Kidney (tissue), 14 donors: ENCODE data around the gene CYP11A1. TPM values are rescaled to one million over a fixed set of nuclear protein-coding genes. Genes with fewer than 3 reads are reported as not detected.

Source experiments
- DNase-seq, 5 donors: peaks; one replicate each; pipeline ENCODE4 v3.0.0-alpha.2; 2013 to 2020
- FAIRE-seq: peaks from 2 replicates; lab custom pipeline; 2012; peaks lifted over from hg19 to GRCh38; lab: Jason Lieb, UNC
- H3K27ac ChIP-seq, 2 donors: one replicate each; pipeline ENCODE4 v1.7.0; 2013; ENCODE audit warnings: low read depth in 2 of 2, low read length in 2 of 2, inconsistent platforms in 1 of 2
- H3K27me3 ChIP-seq: one replicate; pipeline ENCODE4 v1.7.1; 2013; ENCODE audit warnings: low read length, inconsistent platforms; ENCODE audit not compliant: control insufficient read depth, insufficient read depth
- H3K36me3 ChIP-seq, 3 donors: one replicate each; pipeline versions ENCODE4 v1.7.0 to v1.7.1; 2013; ENCODE audit warnings: low read length in 3 of 3, control low read depth in 1 of 3, inconsistent platforms in 1 of 3; ENCODE audit not compliant: insufficient read depth in 3 of 3, control insufficient read depth in 2 of 3
- H3K4me1 ChIP-seq, 3 donors: one replicate each; pipeline versions ENCODE4 v1.7.0 to v1.7.1; 2013; ENCODE audit warnings: low read length in 3 of 3, inconsistent platforms in 1 of 3, low read depth in 1 of 3; ENCODE audit not compliant: control insufficient read depth in 2 of 3, insufficient read depth in 2 of 3
- H3K4me3 ChIP-seq, 3 donors: one replicate each; pipeline versions ENCODE4 v1.7.0 to v1.8.1; 2013; ENCODE audit warnings: low read length in 3 of 3, control low read depth in 1 of 3, inconsistent platforms in 1 of 3
- H3K9ac ChIP-seq, 3 donors: one replicate each; pipeline versions ENCODE4 v1.7.0 to v1.7.1; 2013; ENCODE audit warnings: low read length in 3 of 3, control low read depth in 1 of 3, inconsistent platforms in 1 of 3
- H3K9me3 ChIP-seq, 3 donors: one replicate each; pipeline versions ENCODE4 v1.7.0 to v1.7.1; 2013; ENCODE audit warnings: low read length in 3 of 3, control low read depth in 1 of 3, inconsistent platforms in 1 of 3; ENCODE audit not compliant: control insufficient read depth in 2 of 3, insufficient read depth in 1 of 3
- CTCF ChIP-seq: IDR thresholded peaks from 3 replicates; pipeline ENCODE4 v1.5.1; 2012; ENCODE audit warnings: mild to moderate bottlenecking, moderate library complexity, borderline replicate concordance; ENCODE audit not compliant: insufficient read depth; ENCODE audit errors: extremely low read depth
- intact Hi-C: fragments of 100-400 bp; cut with DNase I; formaldehyde crosslinking; loops from one replicate; pipeline ENCODE4 v1.11.1; 2022
- polyA plus RNA-seq: library from polyadenylated mRNA; stranded (reverse); fragments of 350-450 nt; fragmentation: Illumina TruSeq; extraction: RNeasy Lipid Tissue Mini Kit (QIAGEN cat#74804); gene quantifications from one replicate; pipeline ENCODE4 v1.2.3, GENCODE V29; 2014; ENCODE audit warnings: low read depth, low replicate concordance; ENCODE audit not compliant: insufficient read depth
- total RNA-seq: library from RNA; stranded (reverse); fragmentation: NEBNext Ultra II Directional; extraction: Animal tissue kit (Norgen Biotek cat#: 25700); gene quantifications from one replicate; pipeline ENCODE4 v1.2.1, GENCODE V29; 2021
- donor health status: control.
- donor health status: control.
- donor health status: control.
- donor health status: control.
- donor health status: control.
- donor health status: DM: yes; HTN: yes; CAD: no.
- donor health status: Normal renal cell carcinoma (clear cell type).

The CYP11A1 gene
- total and polyA plus RNA-seq, 2 donors from 2014 or later, result 0.13 to 2.7 TPM

- Histone ChIP-seq H3K27ac (no peak overlapping the region), H3K9me3 (no peaks in the 10 kb centered on the region), H3K36me3 (no peaks in the 10 kb centered on the region), H3K27me3 (no peaks in the 10 kb centered on the region), H3K4me3 (no peak overlapping the region), H3K4me1 (no peaks in the 10 kb centered on the region), H3K9ac (no peak overlapping the region)
- FAIRE-seq (no peak), DNase-seq (no peak)
- no peak for TF ChIP-seq CTCF
- intact Hi-C loops, result no loop called here
These were observed 23.7 kb downstream of the CYP11A1 start for GRCh38 chr15:74343797-74344127.

DNA sequence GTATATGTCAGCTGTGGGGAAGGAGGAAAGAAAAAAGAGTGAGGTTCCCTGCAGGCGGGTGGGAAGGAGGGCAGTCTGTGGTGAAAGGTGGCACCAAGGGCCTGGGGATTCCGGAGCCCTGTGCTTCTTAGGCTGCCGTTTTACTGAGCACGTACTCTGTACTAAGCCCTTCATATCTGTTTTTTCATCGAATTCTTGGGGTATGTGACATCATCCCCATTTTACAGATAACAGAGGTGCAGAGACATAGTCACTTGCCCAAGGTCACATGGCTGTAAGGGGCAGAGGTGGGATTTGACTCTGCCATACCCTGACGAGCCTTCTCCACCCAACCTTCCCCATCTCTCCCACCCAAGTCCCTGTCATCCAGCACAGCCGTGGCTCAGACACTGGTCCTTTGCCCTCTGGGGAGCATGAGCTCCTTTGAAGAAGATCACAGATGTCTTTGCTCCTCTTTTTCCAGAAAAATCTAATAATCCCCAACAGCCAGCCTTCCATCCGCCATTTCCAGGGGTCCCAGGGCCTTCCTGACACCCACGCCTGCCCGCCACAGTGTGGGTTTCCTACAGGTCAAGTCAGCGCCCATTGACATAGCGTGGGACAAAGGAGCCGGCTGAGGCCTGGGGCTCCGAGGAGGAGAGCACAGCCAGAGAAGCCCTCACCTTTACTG, 24.2 kb downstream of the CYP11A1 start:
- no peaks in the 10 kb centered on the region for H3K4me1 ChIP-seq
- H3K9me3 ChIP-seq, result no peaks in the 10 kb centered on the region
- H3K27me3 ChIP-seq, result no peaks in the 10 kb centered on the region
- intact Hi-C loops, result no loop called here
- H3K27ac ChIP-seq, result no peak overlapping the region
- no peaks in the 10 kb centered on the region for H3K36me3 ChIP-seq
- no peak for FAIRE-seq
- H3K9ac ChIP-seq, result no peak overlapping the region
- H3K4me3 ChIP-seq, result no peak overlapping the region
- TF ChIP-seq CTCF, result no peak
- peak in 1 of 5 donors; percentile 29 for DNase-seq

DNA sequence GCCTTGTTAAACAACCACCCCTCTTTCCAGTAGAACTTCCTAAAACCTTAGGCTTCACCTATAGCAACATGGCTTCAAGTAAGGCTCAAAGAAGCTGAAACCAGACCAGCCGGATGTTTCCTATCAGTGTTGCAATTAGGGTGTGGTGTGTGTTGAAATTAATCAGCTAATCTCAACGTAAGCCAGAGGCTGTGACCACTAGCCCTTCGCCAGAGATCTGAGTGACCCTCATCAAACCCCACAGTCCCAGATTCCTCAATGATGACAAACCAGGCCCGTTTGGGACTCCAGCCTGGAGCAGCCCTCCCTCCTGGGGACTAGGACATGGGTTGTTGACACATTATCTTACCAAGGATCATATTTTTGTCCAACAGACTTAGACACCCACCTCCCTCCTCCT, 27.3 kb downstream of the CYP11A1 start:
- intact Hi-C loops, result no loop called here
- H3K9ac ChIP-seq, result no peak overlapping the region
- no peaks in the 10 kb centered on the region for H3K36me3 ChIP-seq
- H3K4me3 ChIP-seq, result no peak overlapping the region
- H3K4me1 ChIP-seq, result no peaks in the 10 kb centered on the region
- TF ChIP-seq CTCF, result no peak
- H3K27me3 ChIP-seq, result no peaks in the 10 kb centered on the region
- FAIRE-seq, result no peak
- H3K9me3 ChIP-seq, result no peaks in the 10 kb centered on the region
- DNase-seq, result peak in 1 of 5 donors; percentile 30
- no peak overlapping the region for H3K27ac ChIP-seq

DNA sequence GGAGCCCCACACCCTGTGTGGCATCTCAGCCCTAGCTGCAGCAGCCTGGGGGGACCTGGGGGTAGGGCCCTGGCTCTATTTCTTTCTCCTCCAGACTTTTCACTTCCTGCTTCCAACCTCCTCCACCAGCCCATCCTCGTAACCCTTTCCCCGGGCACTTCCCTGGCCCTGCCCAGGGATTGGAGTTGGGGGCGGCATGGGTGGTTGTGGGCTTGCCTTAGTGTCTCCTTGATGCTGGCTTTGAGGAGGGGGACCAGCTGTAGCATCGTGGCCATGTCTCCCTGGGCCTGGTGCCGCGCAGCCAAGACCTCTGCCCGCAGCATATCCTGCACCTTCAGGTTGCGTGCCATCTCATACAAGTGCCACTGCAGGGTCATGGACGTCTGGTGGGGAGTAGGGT, 28.1 kb downstream of the CYP11A1 start:
- TF ChIP-seq CTCF, result no peak
- Histone ChIP-seq H3K4me1 (no peaks in the 10 kb centered on the region), H3K27me3 (no peaks in the 10 kb centered on the region), H3K27ac (no peak overlapping the region), H3K9ac (no peak overlapping the region), H3K36me3 (no peaks in the 10 kb centered on the region), H3K9me3 (no peaks in the 10 kb centered on the region), H3K4me3 (no peak overlapping the region)
- intact Hi-C loops, result no loop called here
- DNase-seq, result peak in 1 of 5 donors; percentile 57
- no peak for FAIRE-seq
